ENCODE results near the gene CABLES1.

DNA sequence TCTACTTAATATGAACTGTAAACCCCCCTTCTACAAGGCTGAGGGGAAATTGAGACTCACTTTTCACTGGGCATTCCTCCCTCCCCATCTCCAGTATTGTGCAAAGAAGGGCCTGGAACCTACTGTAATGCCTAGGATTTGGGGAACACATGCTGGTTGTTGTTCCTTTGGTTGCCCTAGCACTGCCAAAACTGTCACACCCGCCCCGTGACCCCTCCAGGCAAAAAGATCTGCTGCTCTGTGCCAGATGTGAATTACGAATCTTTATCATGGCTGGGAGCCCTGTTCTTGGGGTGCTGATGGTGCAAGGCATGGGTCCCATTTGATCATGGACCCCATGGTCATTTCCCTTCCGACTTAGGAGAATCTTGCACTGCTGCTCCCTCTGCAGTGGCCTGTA is 95.4 kb downstream of the CABLES1 start:
- TF ChIP-seq EP300 (IDR thresholded peaks at IDR 0.05; ENCODE audit: low read depth): no peak
- TF ChIP-seq, protein P1, sequence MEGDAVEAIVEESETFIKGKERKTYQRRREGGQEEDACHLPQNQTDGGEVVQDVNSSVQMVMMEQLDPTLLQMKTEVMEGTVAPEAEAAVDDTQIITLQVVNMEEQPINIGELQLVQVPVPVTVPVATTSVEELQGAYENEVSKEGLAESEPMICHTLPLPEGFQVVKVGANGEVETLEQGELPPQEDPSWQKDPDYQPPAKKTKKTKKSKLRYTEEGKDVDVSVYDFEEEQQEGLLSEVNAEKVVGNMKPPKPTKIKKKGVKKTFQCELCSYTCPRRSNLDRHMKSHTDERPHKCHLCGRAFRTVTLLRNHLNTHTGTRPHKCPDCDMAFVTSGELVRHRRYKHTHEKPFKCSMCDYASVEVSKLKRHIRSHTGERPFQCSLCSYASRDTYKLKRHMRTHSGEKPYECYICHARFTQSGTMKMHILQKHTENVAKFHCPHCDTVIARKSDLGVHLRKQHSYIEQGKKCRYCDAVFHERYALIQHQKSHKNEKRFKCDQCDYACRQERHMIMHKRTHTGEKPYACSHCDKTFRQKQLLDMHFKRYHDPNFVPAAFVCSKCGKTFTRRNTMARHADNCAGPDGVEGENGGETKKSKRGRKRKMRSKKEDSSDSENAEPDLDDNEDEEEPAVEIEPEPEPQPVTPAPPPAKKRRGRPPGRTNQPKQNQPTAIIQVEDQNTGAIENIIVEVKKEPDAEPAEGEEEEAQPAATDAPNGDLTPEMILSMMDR (IDR thresholded peaks at IDR 0.05): no peak
- no peak for TF ChIP-seq POLR2AphosphoS5 (IDR thresholded peaks at IDR 0.05)
- TF ChIP-seq POLR2A (IDR thresholded peaks at IDR 0.05): no peak

All from transverse colon (tissue), 4 donors.